Stimulated activated CD4-positive, alpha-beta T cell treated with anti-CD3 and anti-CD28 coated beads, Interleukin-1b, Interleukin-23, amount 100 ng/mL, for 4 hours (primary cell): ENCODE results near the gene E2F7.
"Not testable (repeated sequence)": the region's sequence is repeated elsewhere in the genome, so short reads cannot be mapped to it uniquely, and the experiment has no call there.

Experiments used
- DNase-seq, 2 donors: peaks; one replicate each; pipeline ENCODE4 v3.0.0-alpha.2; 2020; ENCODE audit warnings: low read depth in 2 of 2

E2F7 gene, protein sequence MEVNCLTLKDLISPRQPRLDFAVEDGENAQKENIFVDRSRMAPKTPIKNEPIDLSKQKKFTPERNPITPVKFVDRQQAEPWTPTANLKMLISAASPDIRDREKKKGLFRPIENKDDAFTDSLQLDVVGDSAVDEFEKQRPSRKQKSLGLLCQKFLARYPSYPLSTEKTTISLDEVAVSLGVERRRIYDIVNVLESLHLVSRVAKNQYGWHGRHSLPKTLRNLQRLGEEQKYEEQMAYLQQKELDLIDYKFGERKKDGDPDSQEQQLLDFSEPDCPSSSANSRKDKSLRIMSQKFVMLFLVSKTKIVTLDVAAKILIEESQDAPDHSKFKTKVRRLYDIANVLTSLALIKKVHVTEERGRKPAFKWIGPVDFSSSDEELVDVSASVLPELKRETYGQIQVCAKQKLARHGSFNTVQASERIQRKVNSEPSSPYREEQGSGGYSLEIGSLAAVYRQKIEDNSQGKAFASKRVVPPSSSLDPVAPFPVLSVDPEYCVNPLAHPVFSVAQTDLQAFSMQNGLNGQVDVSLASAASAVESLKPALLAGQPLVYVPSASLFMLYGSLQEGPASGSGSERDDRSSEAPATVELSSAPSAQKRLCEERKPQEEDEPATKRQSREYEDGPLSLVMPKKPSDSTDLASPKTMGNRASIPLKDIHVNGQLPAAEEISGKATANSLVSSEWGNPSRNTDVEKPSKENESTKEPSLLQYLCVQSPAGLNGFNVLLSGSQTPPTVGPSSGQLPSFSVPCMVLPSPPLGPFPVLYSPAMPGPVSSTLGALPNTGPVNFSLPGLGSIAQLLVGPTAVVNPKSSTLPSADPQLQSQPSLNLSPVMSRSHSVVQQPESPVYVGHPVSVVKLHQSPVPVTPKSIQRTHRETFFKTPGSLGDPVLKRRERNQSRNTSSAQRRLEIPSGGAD

GRCh38 chr12:77065361-77066204 is at the start of gene E2F7:
Gene E2F7 (minus strand): TSS chr12:77065569. CDS start chr12:77064635, 934 bp downstream.
- DNase-seq, result peak; percentile 70 to 83

- DNase-seq, result no peak
Measured at GRCh38 chr12:77113971-77114370, 48.6 kb upstream of the E2F7 start.

DNA sequence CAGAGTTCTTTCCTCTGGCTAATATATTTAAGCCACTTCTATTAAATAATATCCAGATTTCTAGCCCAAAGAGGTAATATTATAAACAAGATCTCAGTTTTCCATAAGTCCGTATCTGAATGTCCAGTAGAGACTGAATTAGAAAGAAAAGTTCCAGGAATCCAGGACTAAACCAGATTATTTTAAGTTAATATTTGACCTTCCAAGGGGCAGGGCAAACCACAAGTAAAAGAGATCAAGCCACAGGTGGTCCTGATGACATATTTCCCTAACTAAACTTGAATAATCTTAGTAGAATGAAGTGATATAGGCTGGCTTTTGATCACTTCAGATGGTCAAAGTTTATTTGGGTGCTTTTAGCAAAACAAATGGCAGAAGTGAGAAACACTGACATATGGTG is 43.3 kb upstream of the E2F7 start:
- DNase-seq, result no peak

GRCh38 chr12:77107121-77107520 is 41.8 kb upstream of the E2F7 start:
- no peak for DNase-seq

DNA sequence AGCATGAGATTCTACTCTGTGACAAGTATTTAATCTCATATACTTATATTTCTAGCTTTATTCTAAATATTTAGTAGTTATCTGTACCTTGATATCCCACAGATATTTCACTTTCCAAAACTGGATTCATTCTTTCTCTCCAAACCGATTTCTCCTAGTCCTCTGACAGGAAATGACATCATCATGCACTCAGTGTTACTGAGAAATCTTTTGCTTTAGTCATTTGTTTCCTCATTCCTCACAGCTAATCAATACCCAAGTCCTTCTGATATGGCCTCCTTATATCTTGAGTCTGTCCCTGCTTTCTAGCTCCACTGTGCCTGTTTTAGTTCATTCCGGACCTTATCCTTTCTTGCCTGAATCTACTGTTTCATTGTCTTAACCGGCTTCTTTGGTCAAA is 39.4 kb upstream of the E2F7 start:
- no peak for DNase-seq

GRCh38 chr12:77104286-77104685 is 38.9 kb upstream of the E2F7 start:
- no peak for DNase-seq

DNA sequence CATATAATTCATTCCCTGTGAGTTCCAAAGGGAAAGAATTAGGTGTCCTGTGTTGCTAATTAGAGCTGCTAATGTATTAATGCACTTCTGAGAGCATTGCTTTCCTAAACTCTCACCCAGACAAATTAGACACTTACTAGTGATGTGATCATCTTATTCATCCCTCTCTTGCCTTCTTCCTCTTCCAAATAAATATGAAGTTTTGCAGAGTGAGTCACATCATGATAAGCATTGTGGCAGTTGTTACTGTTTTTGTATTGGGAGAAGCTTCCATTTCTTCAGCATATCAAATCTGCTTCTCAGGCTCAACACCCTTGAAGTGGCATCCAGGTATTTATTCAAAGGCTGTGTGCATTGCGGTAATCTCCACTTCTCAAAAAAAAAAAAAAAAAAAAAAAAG is 37.3 kb upstream of the E2F7 start:
- DNase-seq, result no peak

- DNase-seq, result no peak
Measured at GRCh38 chr12:77102123-77102522, 36.8 kb upstream of the E2F7 start.

GRCh38 chr12:77099799-77100198 is 34.4 kb upstream of the E2F7 start:
- DNase-seq, result no peak

DNA sequence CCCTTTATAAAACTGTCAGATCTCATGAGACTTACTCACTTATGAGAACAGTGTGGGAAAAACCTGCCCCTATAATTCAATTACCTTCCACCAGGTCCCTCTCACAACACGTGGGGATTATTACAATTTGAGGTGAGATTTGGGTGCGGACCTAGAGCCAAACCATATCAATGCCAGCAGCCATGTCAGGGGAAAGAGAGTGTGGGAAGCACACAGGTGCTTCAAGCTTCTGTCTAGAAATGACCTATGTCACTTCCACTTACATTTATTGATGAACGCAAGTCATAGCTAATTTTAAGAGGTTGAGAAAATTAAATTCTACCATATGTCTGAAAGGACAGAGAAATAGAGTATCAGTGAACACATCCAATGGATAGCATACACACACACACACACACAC is 32.5 kb upstream of the E2F7 start:
- DNase-seq, result no peak

- DNase-seq, result not testable (repeated sequence)
Measured at GRCh38 chr12:77092227-77092626, 26.9 kb upstream of the E2F7 start.

- no peak for DNase-seq
Measured at GRCh38 chr12:77089686-77090220, 24.4 kb upstream of the E2F7 start.

DNA sequence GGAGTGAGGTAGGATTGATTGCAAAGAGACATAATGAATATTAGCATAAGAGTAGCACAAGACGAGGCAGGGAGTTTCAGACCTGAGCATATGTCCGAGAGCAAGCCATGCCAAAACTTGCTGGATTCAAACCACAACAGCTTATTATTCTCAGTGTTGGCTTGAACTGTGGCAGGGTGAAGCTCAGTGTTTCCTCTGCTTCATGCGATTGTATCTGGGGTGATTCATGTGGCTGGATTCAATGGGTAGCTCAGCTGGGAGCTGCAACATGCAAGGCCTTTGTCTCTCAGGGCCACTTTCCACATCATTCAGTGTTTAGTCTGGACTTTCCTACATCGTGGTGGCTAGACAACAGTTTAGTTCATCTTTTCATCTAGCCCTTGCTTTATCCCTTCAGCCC is 22.1 kb upstream of the E2F7 start:
- DNase-seq, result no peak

- DNase-seq, result no peak
Measured at GRCh38 chr12:77082021-77082420, 16.7 kb upstream of the E2F7 start.

DNA sequence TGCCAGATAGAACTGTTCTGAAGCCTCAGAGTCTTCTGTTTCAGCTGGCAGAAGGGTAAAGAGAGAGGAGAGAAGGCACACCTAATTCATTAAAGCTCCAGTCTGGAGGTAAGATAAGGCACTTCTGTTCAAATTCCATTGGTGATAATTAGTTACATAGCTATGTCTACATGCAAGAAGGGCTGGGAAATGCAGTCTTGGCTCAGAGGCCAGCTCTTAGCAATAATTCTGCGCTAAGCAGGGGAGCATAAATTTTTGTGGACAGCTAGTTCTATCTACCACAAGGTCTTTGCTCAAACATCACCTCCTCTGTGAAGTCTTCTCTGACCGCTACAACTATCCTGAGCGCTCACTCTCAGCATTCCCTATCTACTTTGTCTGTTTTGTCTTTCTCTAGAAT is 14.3 kb upstream of the E2F7 start:
- DNase-seq, result no peak

GRCh38 chr12:77078231-77078630 is 12.9 kb upstream of the E2F7 start:
- DNase-seq, result no peak

GRCh38 chr12:77076886-77077285 is 11.5 kb upstream of the E2F7 start:
- no peak for DNase-seq

- not testable (repeated sequence) for DNase-seq
Measured at GRCh38 chr12:77073894-77074293, 8.5 kb upstream of the E2F7 start.

DNA sequence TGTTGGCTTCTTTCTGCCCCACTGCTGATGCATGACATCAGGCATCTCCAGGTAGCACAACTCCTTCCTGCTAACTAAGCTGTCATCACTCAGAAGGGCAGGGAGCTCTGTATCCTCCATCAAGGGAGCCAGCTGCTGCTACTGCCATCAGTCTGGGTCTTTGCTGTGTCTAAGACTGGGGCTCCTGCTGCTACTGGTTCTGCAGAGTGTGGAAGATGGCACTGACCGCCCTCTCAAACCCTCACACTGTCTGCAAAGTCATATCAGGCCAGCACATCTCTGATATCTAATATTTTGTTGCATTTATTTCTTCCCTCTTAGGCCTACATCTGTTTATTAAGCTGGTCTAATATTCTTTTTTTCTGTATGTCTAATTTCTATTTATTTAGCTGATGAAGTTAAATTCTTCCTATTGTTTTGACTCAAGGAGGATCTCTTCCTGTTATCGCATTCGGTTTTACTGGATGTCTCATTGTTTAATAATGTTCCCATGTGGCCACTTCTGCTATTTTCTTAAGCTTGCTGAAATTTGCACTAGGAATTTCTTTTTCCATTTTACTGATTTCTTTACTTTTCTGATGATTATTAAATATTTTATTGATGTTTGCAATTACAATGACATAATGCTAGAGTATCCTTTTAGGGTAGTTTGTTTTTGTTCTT is 7.6 kb upstream of the E2F7 start:
- no peak for DNase-seq

DNA sequence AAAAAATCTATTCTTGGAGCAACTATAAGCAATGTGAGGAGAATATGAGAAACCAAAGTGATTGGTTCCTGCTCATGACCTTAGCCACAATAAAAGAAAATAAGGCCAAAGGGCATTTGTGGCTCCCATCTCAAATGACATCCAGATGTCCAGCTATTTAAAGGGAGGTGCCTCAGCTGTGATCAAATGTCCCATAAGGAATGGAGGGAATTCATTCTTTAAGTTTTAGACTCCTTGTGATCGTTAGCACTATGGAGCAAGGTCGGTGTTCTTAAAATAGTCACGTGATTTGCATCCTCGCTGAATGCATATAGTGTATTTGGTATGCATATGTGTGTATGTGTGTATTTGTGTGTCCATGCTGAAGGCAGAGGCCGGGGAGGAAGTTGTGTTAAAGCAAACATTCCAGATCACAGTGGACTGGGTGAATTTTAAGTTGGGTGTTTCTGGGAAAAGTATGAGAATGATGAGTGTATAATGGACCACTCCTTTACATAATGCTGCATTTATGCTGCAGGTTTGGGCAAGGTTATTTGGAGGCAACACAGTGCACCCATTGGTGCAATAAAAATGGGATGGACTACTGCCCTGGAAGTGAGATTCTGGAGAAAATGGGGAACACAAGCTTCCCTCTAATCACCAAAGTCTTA is 5.6 kb upstream of the E2F7 start:
- DNase-seq, result no peak

DNA sequence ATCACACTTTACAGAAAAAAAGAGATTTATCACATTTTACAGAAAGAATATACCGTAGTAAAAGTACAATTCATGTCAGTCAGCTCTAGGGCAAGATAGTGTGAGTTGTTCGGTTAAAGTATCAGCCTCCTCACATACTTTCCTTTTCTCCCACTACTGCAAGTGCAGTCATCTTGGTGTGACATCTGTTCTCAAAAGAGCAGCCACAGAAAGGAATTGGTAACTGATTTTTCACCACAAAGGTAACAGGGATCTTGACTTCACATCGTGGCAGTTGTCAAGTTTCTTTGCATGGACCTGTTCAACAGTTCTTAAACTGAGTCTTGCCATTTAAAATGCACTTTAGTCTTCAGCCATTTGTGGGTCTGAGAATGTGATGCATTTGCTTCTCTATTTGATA is 5.0 kb upstream of the E2F7 start:
- DNase-seq, result no peak
